Mesendoderm (in vitro differentiated cells): ENCODE results near the gene SND1.
A peak's percentile ranks its signal among the peaks of the same experiment; 100 is the strongest.

ENCODE experiments used
- DNase-seq: peaks from one replicate; pipeline ENCODE4 v3.0.0; 2013
- H2AK5ac ChIP-seq: 2 replicates; pipeline ENCODE4 v1.6.1; 2013; ENCODE audit warnings: low read length, inconsistent platforms
- H2BK120ac ChIP-seq: 2 replicates; pipeline ENCODE4 v1.6.1; 2013; ENCODE audit warnings: low read depth, mild to moderate bottlenecking, low read length, moderate library complexity, mixed read lengths
- H2BK15ac ChIP-seq: replicated peaks from 2 replicates; pipeline ENCODE4 v1.6.1; 2013; ENCODE audit warnings: low read depth, mild to moderate bottlenecking, moderate library complexity
- H2BK5ac ChIP-seq: 2 replicates; pipeline ENCODE4 v1.6.1; 2013; ENCODE audit warnings: low read length, inconsistent platforms
- H3K18ac ChIP-seq: 2 replicates; pipeline ENCODE4 v1.6.1; 2013; ENCODE audit warnings: mild to moderate bottlenecking, low read length, mixed read lengths
- H3K23ac ChIP-seq: one replicate; pipeline ENCODE4 v1.6.1; 2013; ENCODE audit warnings: low read length
- H3K27ac ChIP-seq: 2 replicates; pipeline ENCODE4 v1.5.1; 2013; ENCODE audit warnings: low read depth, mild to moderate bottlenecking, inconsistent platforms, low read length, moderate library complexity
- H3K27me3 ChIP-seq: 2 replicates; pipeline ENCODE4 v1.6.1; 2013; ENCODE audit warnings: low read length, control low read depth, mild to moderate bottlenecking, inconsistent platforms; ENCODE audit not compliant: insufficient read depth, poor library complexity
- H3K36me3 ChIP-seq: 2 replicates; pipeline ENCODE4 v1.6.1; 2013; ENCODE audit warnings: low read length, inconsistent platforms; ENCODE audit not compliant: control insufficient read depth, insufficient read depth
- H3K4ac ChIP-seq: one replicate; pipeline ENCODE4 v1.6.1; 2013; ENCODE audit warnings: low read depth, mild to moderate bottlenecking, low read length, moderate library complexity
- H3K4me1 ChIP-seq: 2 replicates; pipeline ENCODE4 v1.6.1; 2013; ENCODE audit warnings: low read depth, low read length, inconsistent platforms; ENCODE audit not compliant: control insufficient read depth
- H3K4me2 ChIP-seq: 2 replicates; pipeline ENCODE4 v1.6.1; 2013; ENCODE audit warnings: low read length
- H3K4me3 ChIP-seq: 2 replicates; pipeline ENCODE4 v1.5.1; 2013; ENCODE audit warnings: mild to moderate bottlenecking, low read length
- H3K56ac ChIP-seq: one replicate; pipeline ENCODE4 v1.6.1; 2013; ENCODE audit warnings: low read length
- H3K79me1 ChIP-seq: 2 replicates; pipeline ENCODE4 v1.6.1; 2013; ENCODE audit warnings: low read length, inconsistent platforms
- H3K79me2 ChIP-seq: 2 replicates; pipeline ENCODE4 v1.6.1; 2013; ENCODE audit warnings: mild to moderate bottlenecking, low read length; ENCODE audit not compliant: control insufficient read depth, insufficient read depth
- H3K9ac ChIP-seq: 2 replicates; pipeline ENCODE4 v1.6.1; 2013; ENCODE audit warnings: low read length, inconsistent platforms
- H4K5ac ChIP-seq: one replicate; pipeline ENCODE4 v1.6.1; 2013; ENCODE audit warnings: low read length
- H4K8ac ChIP-seq: one replicate; pipeline ENCODE4 v1.6.1; 2013; ENCODE audit warnings: low read depth, mild to moderate bottlenecking, control low read depth, low read length, moderate library complexity
- WGBS: extraction: QIAGEN DNeasy Blood & Tissue Kit; methylation state at CpG from one replicate; pipeline ENCODE4 v1.1.7; 2013; ENCODE audit warnings: low lambda C conversion rate, missing lambda C conversion rate; ENCODE audit not compliant: insufficient coverage; ENCODE audit errors: extremely low coverage; 5-methylcytosine and 5-hydroxymethylcytosine counted together

SND1 gene

GRCh38 chr7:128074736-128075135 is 422.7 kb downstream of the SND1 start:
- Histone ChIP-seq H3K79me1 (no peaks in the 10 kb centered on the region), H3K18ac (no peak overlapping the region), H3K4me3 (no peak overlapping the region), H3K79me2 (no peaks in the 10 kb centered on the region), H2AK5ac (no peak overlapping the region), H2BK5ac (no peak overlapping the region), H3K4me1 (peaks cover 2% of the 10 kb centered on the region), H2BK120ac (no peak overlapping the region), H3K23ac (no peak overlapping the region), H3K9ac (no peak overlapping the region), H3K4ac (no peak overlapping the region), H3K4me2 (no peak overlapping the region), H4K5ac (no peak overlapping the region), H3K27me3 (no peaks in the 10 kb centered on the region), H2BK15ac (no peak overlapping the region), H3K56ac (no peak overlapping the region), H3K27ac (no peak overlapping the region), H4K8ac (no peak overlapping the region), H3K36me3 (peaks cover 8% of the 10 kb centered on the region)
- DNase-seq: no peak
- no CpG with 5 or more reads among the region's 6 CpGs for WGBS

- Histone ChIP-seq H4K8ac (no peak overlapping the region), H2BK5ac (no peak overlapping the region), H4K5ac (no peak overlapping the region), H3K27ac (no peak overlapping the region), H2BK15ac (no peak overlapping the region), H3K9ac (no peak overlapping the region), H2AK5ac (no peak overlapping the region), H3K36me3 (peaks cover 11% of the 10 kb centered on the region), H3K4me1 (peaks cover 2% of the 10 kb centered on the region), H3K4me2 (no peak overlapping the region), H3K23ac (no peak overlapping the region), H3K4me3 (no peak overlapping the region), H3K4ac (no peak overlapping the region), H3K56ac (no peak overlapping the region), H2BK120ac (no peak overlapping the region), H3K18ac (no peak overlapping the region), H3K79me1 (no peaks in the 10 kb centered on the region), H3K27me3 (no peaks in the 10 kb centered on the region), H3K79me2 (no peaks in the 10 kb centered on the region)
- no CpG with 5 or more reads among the region's 12 CpGs for WGBS
- DNase-seq: peak; percentile 53
These were observed 423.5 kb downstream of the SND1 start for GRCh38 chr7:128075242-128076095.

GRCh38 chr7:128076196-128076795 is 424.3 kb downstream of the SND1 start:
- no peak overlapping the region for H3K4me3 ChIP-seq
- no peak for DNase-seq
- no peak overlapping the region for H3K4me2 ChIP-seq
- no peak overlapping the region for H3K18ac ChIP-seq
- no peak overlapping the region for H3K23ac ChIP-seq
- H3K4ac ChIP-seq: no peak overlapping the region
- no peak overlapping the region for H2BK5ac ChIP-seq
- H3K27me3 ChIP-seq: no peaks in the 10 kb centered on the region
- H3K36me3 ChIP-seq: peaks cover 11% of the 10 kb centered on the region
- no peak overlapping the region for H3K9ac ChIP-seq
- no peaks in the 10 kb centered on the region for H3K79me2 ChIP-seq
- no peak overlapping the region for H2BK120ac ChIP-seq
- WGBS: no CpG with 5 or more reads among the region's 8 CpGs
- no peaks in the 10 kb centered on the region for H3K79me1 ChIP-seq
- H3K27ac ChIP-seq: no peak overlapping the region
- no peak overlapping the region for H3K56ac ChIP-seq
- H4K8ac ChIP-seq: no peak overlapping the region
- peaks cover 2% of the 10 kb centered on the region for H3K4me1 ChIP-seq
- H2BK15ac ChIP-seq: no peak overlapping the region
- H2AK5ac ChIP-seq: no peak overlapping the region
- no peak overlapping the region for H4K5ac ChIP-seq

- Histone ChIP-seq H3K79me2 (no peaks in the 10 kb centered on the region), H3K36me3 (peaks cover 11% of the 10 kb centered on the region), H3K79me1 (no peaks in the 10 kb centered on the region), H3K27me3 (no peaks in the 10 kb centered on the region), H3K4ac (no peak overlapping the region), H2BK120ac (no peak overlapping the region), H2BK15ac (no peak overlapping the region), H3K56ac (no peak overlapping the region), H3K27ac (no peak overlapping the region), H3K18ac (no peak overlapping the region), H3K4me3 (no peak overlapping the region), H3K23ac (no peak overlapping the region), H2AK5ac (no peak overlapping the region), H4K5ac (no peak overlapping the region), H4K8ac (no peak overlapping the region), H3K9ac (no peak overlapping the region), H3K4me1 (peaks cover 2% of the 10 kb centered on the region), H2BK5ac (no peak overlapping the region), H3K4me2 (no peak overlapping the region)
- DNase-seq: no peak
- no CpG with 5 or more reads among the region's 7 CpGs for WGBS
These were observed 424.8 kb downstream of the SND1 start for GRCh38 chr7:128076796-128077271.

GRCh38 chr7:128078309-128078708 is 426.3 kb downstream of the SND1 start:
- H2BK15ac ChIP-seq: no peak overlapping the region
- no peaks in the 10 kb centered on the region for H3K27me3 ChIP-seq
- no peaks in the 10 kb centered on the region for H3K79me2 ChIP-seq
- no peak overlapping the region for H3K4ac ChIP-seq
- H2BK5ac ChIP-seq: no peak overlapping the region
- no peak overlapping the region for H4K8ac ChIP-seq
- no peak overlapping the region for H3K4me2 ChIP-seq
- peaks cover 2% of the 10 kb centered on the region for H3K4me1 ChIP-seq
- H3K23ac ChIP-seq: no peak overlapping the region
- no peak for DNase-seq
- WGBS: no CpG with 5 or more reads among the region's 3 CpGs
- no peak overlapping the region for H3K56ac ChIP-seq
- no peak overlapping the region for H2AK5ac ChIP-seq
- H2BK120ac ChIP-seq: no peak overlapping the region
- H3K4me3 ChIP-seq: no peak overlapping the region
- H3K9ac ChIP-seq: no peak overlapping the region
- H3K36me3 ChIP-seq: peaks cover 11% of the 10 kb centered on the region
- H3K79me1 ChIP-seq: no peaks in the 10 kb centered on the region
- no peak overlapping the region for H3K27ac ChIP-seq
- H4K5ac ChIP-seq: no peak overlapping the region
- no peak overlapping the region for H3K18ac ChIP-seq
